ENCODE results near the gene CTBP1. TPM values are rescaled to one million over a fixed set of nuclear protein-coding genes. Genes with fewer than 3 reads are reported as not detected.

Gene CTBP1
- total and polyA plus RNA-seq, 9 of the 15 experiments (the other 6 are each of a cell fraction or from before 2014, with no cell fraction given) = 14.5 to 162 (median 68.2) TPM

DNA sequence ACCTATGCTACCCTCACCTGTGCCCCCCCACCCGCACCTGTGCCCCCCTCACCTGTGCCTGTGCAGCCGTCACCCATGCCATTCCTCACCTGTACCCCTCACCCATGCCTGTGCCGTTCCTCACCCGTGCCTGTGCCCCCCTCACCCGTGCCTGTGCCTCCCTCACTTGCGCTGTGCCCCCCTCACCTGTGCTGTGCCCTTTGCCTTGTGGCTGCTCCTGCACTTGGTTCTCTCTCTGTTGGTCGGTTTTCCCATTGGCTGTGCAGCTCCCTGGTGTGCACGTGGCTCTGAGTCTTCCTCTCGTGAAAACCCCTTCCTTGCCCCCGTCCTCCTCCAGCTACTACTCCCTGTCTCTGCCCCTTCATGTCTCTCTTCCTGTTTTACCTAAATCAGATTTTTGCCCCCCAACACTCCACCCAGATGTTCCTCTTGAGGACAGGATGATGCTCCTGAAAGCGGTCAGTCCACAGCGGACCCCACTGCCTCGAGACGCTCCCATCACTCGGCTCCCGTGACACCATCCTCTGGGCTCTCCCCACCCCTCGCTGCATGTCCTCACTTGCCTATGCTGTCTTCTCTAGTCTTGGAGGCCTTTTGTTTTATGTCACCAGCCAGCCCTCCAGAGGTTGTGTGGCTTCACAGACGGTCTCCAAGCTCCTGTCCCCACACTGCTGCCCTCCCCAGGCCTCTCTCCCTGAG is 47.5 kb upstream of the CTBP1 start:
- CTCF ChIA-PET (ENCODE audit: low intra/inter-chr PET ratio) = no interaction called here
- in situ Hi-C loops (cut with MboI) = no loop called here
- WGBS (ENCODE audit: insufficient coverage, low coverage, missing lambda C conversion rate) = 95% methylated on average over 13 of the region's 18 CpGs

DNA sequence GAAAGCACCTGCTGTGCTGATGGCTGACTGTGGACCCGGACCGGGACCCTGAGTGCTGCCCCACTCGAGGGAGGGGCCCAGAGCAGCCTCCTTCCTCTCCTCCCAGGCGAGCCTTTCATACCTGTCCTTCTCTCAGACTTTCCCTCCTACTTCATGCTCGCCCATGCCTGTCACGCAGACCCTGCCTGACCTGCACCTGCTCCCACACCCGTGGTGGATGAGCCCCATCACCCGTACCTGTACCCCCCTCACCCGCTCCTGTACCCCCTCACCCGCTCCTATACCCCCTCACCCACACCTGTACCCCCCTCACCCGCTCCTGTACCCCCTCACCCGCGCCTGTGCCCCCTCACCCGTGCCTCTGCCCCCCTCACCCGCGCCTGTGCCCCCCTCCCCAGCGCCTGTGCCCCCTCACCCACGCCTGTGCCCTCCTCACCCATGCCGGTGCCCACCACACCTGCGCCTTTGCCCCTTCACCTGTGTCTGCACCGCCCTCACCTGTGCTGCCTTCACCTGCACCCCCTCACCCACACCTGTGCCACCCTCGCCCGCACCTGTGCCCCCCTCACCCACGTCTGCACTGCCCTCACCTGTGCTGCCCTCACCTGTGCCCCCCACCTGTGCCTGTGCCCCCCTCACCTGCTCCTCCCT is 46.6 kb upstream of the CTBP1 start:
- peaks cover 11 to 33% of the 10 kb centered on the region in 2 experiments; a peak in 4 of 5 replicates for H3K4me1 ChIP-seq (replicated peaks in 1 of 2; ENCODE audit: control insufficient read depth in 2 of 2, insufficient read depth in 2 of 2, low read length in 2 of 2)
- intact Hi-C loops (cut with micrococcal nuclease) = no loop called here
- no peaks in the 10 kb centered on the region for H3K9me3 ChIP-seq (replicated peaks; ENCODE audit: control insufficient read depth, insufficient read depth, low read depth, low read length)
- H3K79me2 ChIP-seq (ENCODE audit: control insufficient read depth, insufficient read depth, low read length) = peaks cover 96% of the 10 kb centered on the region
- no peak overlapping the region for H3K9ac ChIP-seq (ENCODE audit: insufficient read depth in 1 of 2, low read depth in 2 of 2, low read length in 2 of 2)
- 88% methylated on average over 6 of the region's 24 CpGs for WGBS (ENCODE audit: insufficient coverage, low coverage, missing lambda C conversion rate)
- ChIA-PET POLR2A (no interaction called here), CTCF (ENCODE audit: low intra/inter-chr PET ratio) (no interaction called here)
- H3K27ac ChIP-seq (ENCODE audit: extremely low read depth, low read depth, low read length) = no peak overlapping the region
- TF ChIP-seq HNRNPL (IDR thresholded peaks at IDR 0.05; ENCODE audit: low read depth, low read length) (peak; percentile 47; the same call in 1 of the 2 replicates), SMARCA5 (IDR thresholded peaks at IDR 0.05) (no peak)
- in situ Hi-C loops (cut with MboI) = no loop called here
- H3K27me3 ChIP-seq (ENCODE audit: control insufficient read depth in 2 of 2, insufficient read depth in 2 of 2, low read length in 2 of 2) = no peaks in the 10 kb centered on the region
- no peaks in the 10 kb centered on the region for H3K9me1 ChIP-seq (ENCODE audit: control insufficient read depth, insufficient read depth, low read length)
- FAIRE-seq (no peak), ATAC-seq (no peak), DNase-seq (ENCODE audit: extremely low read depth in 1 of 4, low spot score in 3 of 4) (no peak)
- no peak overlapping the region for H2AFZ ChIP-seq (ENCODE audit: low read depth, low read length)
- peaks cover 33% of the 10 kb centered on the region for H4K20me1 ChIP-seq (replicated peaks; ENCODE audit: control insufficient read depth, insufficient read depth, low read length)
- BruUV-seq (replicated peaks) = no TSS peak
- peaks cover 77% of the 10 kb centered on the region; the same call in 2 of the 3 replicates for H3K36me3 ChIP-seq (ENCODE audit: control insufficient read depth, insufficient read depth, low read length)
- H3K4me2 ChIP-seq (ENCODE audit: insufficient read depth, low read length) = no peak overlapping the region
- H3K4me3 ChIP-seq = no peak overlapping the region

More for the DNA sequence above, 47.5 kb upstream of the CTBP1 start:
- Histone ChIP-seq H3K27ac (ENCODE audit: extremely low read depth, low read depth, low read length) (no peak overlapping the region), H3K9ac (ENCODE audit: insufficient read depth in 1 of 2, low read depth in 2 of 2, low read length in 2 of 2) (no peak overlapping the region), H3K4me1 (replicated peaks in 1 of 2; ENCODE audit: control insufficient read depth in 2 of 2, insufficient read depth in 2 of 2, low read length in 2 of 2) (peaks cover 6 to 33% of the 10 kb centered on the region in 2 experiments; a peak in 4 of 5 replicates), H3K79me2 (ENCODE audit: control insufficient read depth, insufficient read depth, low read length) (peaks cover 96% of the 10 kb centered on the region), H3K4me3 (no peak overlapping the region), H2AFZ (ENCODE audit: low read depth, low read length) (no peak overlapping the region), H4K20me1 (replicated peaks; ENCODE audit: control insufficient read depth, insufficient read depth, low read length) (peaks cover 24% of the 10 kb centered on the region), H3K9me3 (replicated peaks; ENCODE audit: control insufficient read depth, insufficient read depth, low read depth, low read length) (no peaks in the 10 kb centered on the region), H3K9me1 (ENCODE audit: control insufficient read depth, insufficient read depth, low read length) (no peaks in the 10 kb centered on the region), H3K36me3 (ENCODE audit: control insufficient read depth, insufficient read depth, low read length) (peaks cover 79% of the 10 kb centered on the region; the same call in 2 of the 3 replicates), H3K4me2 (ENCODE audit: insufficient read depth, low read length) (no peak overlapping the region), H3K27me3 (ENCODE audit: control insufficient read depth in 2 of 2, insufficient read depth in 2 of 2, low read length in 2 of 2) (no peaks in the 10 kb centered on the region)
- ATAC-seq (no peak), FAIRE-seq (no peak), DNase-seq (ENCODE audit: extremely low read depth in 1 of 4, low spot score in 3 of 4) (no peak)
- intact Hi-C loops (cut with micrococcal nuclease) = no loop called here
- POLR2A ChIA-PET = interaction anchor here (0.7 to 1.1 kb wide), 3 partner anchors 12 to 35 kb away, joined by 3 to 7 read pairs (median 3); no protein-coding TSS in a partner anchor
- TF ChIP-seq RBFOX2 (IDR thresholded peaks at IDR 0.05; ENCODE audit: low read depth, low read length) (peak; percentile 52), ZNF76 (CRISPR knock-in tag; IDR thresholded peaks at IDR 0.05; ENCODE audit: borderline replicate concordance) (no peak), ETV6 (IDR thresholded peaks at IDR 0.05; ENCODE audit: borderline replicate concordance in 1 of 2, low read depth in 2 of 2, low read length in 1 of 2) (no peak), ETV6 (CRISPR knock-in tag; IDR thresholded peaks at IDR 0.05; ENCODE audit: borderline replicate concordance) (no peak)
- BruUV-seq (replicated peaks) = no TSS peak

Measured in K562 (cell line).